NOMO-1 (cell line): ENCODE data around the gene RIMKLB.

Experiments
- DNase-seq, 2 experiments: peaks; one replicate each; lab custom pipeline; 2025; ENCODE audit not compliant: unreplicated experiment in 2 of 2; lab: John Stamatoyannopoulos, UW

The RIMKLB gene

DNA sequence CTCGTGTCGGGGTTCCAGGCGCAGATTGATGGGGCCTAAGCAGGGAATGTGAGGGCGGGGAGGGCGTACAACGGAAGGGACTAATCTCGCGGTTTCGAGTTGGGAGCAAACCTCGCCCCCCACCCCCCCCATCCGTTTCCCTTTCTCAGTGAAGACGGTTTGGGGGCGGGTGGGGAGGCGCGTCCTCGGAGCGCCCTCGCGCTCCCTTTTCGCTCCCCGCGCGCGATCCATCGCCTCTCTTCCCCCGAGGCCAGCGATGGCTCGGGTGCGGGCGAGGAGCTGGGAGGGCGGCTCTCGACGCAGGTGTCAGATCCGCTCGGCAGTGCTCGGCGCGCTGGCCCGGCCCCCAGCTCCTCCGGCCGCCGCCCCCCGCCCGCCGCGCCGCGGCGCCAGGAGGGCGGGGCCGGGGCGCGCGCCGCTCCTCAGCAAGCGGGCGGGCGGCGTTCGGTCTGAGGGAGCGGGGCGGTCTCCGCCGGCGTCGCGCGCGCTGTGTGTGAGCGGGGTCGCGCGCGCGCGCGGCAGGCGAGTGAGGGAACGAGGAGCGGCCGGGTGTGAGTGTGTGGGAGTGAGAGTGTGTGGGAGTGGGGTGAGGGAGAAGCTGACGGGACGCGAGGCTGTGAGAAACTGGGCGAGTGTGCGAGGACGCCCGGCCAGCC is at the start of gene RIMKLB:
Gene RIMKLB, plus strand, starts transcription at position 516 of the 656 bp plus-strand sequence. CDS start 15,876 bp downstream, outside the sequence.
- peak; percentile 55 to 71 for DNase-seq

DNA sequence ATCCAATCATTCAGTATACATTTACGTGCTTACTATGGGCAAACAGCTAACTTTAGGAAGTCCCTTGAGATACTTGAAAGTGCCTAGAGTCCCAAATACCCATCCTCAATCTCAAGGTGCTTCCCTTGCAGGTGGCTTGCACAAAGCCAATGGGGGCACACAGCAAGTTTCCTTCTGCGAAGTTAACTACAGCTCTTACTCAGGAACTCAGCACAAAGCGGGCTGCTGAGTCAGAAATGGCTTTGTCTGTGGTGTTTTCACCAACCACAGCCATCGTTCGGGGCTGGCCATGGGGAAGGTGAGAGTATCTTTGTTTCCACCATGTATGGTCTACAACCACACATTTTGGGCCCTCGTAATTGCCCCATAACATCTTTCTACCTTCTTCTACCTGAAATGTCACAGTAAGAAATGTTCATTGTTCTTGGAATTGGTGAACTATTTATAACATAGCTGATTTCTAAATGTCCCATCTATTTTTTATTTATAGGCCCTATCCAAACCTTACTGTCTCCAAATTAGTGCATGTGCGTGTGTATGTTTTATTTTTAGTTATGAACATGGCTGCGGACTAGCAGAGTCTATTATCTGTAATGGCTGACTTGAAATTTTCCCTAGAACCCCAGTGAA is 49.1 kb upstream of the RIMKLB start:
- no peak for DNase-seq

GRCh38 chr12:8655421-8655820 is 42.4 kb upstream of the RIMKLB start:
- DNase-seq = no peak

DNA sequence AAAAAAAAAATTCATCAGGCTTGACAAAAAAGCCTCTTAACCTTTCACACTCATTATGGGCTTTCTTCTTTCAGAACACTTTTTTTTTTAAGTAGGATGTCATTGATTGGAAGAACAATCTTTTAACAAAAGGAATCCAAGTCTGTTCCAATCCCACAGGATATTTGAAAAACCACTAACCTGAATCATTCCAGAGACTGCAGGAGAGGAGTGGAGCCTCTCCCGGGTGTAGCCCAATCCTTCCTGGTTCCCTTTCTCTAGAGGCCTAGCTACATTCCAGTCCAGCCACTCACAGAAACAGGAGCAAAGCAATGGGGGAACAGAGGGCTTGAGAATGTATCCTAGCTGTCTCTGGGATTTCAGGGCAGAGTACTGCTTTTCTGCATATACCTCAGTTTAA is 39.4 kb upstream of the RIMKLB start:
- no peak for DNase-seq

- DNase-seq = no peak
These were observed 36.8 kb upstream of the RIMKLB start for GRCh38 chr12:8661016-8661415.

GRCh38 chr12:8661751-8662150 is 36.0 kb upstream of the RIMKLB start:
- no peak for DNase-seq

DNA sequence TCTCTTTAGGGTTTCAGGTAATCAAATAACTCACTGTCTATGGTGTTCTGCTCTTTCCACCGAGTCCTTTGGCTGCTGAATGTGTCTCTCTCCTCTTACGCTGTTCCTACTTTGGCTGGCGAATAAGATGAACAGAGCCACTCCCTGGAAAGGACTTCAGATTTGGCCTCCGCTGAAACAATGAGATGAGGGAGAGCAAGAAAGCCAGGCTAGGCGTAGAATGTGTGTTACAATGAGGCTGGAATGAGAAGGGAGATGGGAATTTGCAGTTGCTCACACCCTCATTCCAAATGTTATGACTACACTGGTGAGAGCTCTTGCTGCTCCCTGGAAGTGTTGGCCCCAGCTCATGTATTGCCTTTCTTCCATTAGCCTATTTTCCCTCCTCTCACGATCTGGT is 35.2 kb upstream of the RIMKLB start, which contains the start of gene MFAP5:
Gene MFAP5, minus strand, starts transcription at position 234 of the 400 bp plus-strand sequence. CDS start 722 bp downstream, outside the sequence.
- DNase-seq = no peak

- no peak for DNase-seq
These were observed 33.4 kb upstream of the RIMKLB start for GRCh38 chr12:8664228-8664913.

DNA sequence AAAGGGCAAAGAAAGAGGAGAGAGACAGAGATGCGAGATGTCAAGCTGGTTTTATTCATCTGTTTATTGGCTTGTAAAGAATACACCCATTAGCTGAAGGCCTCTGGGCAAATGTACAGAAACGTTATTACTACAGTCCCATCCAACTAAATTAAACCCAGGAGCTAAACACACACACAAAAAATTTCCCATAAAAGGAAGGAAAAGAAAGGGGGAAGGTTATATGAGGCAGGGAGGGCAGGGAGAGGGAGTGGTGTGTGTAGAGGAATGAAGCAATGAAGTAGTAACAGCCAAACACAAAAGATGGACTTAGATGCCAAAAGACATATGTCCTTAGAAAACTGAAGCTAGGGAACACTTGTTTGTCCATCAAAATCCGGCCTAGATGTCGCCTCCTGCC is 32.0 kb upstream of the RIMKLB start:
- DNase-seq = no peak

DNA sequence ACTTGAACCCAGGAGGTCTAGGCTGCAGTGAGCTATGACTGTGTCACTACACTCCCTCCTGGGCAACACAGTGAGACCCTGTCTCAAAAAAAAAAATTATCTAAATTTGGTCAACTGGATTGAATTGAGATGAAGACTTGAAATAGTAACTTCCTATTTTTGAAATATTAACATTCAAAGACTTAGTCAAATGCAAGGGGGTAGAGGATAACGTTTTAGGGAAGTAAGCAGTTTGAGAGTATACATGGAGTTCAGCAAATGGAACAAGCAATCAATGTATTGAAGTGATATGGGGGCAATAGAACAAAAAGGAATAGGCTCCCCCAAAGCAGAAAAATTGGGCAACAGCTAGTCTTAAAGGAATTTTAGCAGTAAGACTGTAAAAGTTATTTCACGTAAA is 30.5 kb upstream of the RIMKLB start:
- peak; percentile 58 to 82 for DNase-seq

GRCh38 chr12:8668441-8668840 is 29.4 kb upstream of the RIMKLB start:
- DNase-seq = no peak

- no peak for DNase-seq
These were observed 25.4 kb upstream of the RIMKLB start for GRCh38 chr12:8672381-8672780.

GRCh38 chr12:8675591-8676036 is 22.2 kb upstream of the RIMKLB start:
- DNase-seq = peak in 1 of 2 experiments; percentile 69

- DNase-seq = no peak
These were observed 21.1 kb upstream of the RIMKLB start for GRCh38 chr12:8676651-8677050.

GRCh38 chr12:8677362-8677761 is 20.4 kb upstream of the RIMKLB start:
- DNase-seq = no peak

DNA sequence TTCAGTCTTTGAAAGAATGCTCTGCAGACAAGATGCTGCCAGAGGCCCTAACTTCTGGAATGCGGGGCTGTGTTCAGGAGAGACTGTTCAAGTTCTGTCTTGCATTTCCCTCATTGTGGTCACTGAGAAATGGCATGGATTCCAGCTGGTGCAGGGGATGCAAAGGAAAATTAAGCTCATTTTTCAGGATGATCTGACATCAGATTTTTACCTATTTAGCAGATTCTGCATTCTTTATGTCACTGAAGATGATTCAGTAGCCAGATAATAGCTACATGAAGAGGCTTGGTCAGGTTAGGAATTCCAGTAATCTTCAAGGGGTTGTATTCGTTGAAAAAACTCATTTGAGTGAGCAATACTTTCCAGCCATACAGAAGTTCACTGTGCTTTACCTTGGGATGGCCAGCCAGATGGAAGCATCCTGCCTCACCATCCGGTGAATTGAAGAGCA is 19.1 kb upstream of the RIMKLB start:
- DNase-seq = no peak

GRCh38 chr12:8680533-8680932 is 17.3 kb upstream of the RIMKLB start:
- no peak for DNase-seq

DNA sequence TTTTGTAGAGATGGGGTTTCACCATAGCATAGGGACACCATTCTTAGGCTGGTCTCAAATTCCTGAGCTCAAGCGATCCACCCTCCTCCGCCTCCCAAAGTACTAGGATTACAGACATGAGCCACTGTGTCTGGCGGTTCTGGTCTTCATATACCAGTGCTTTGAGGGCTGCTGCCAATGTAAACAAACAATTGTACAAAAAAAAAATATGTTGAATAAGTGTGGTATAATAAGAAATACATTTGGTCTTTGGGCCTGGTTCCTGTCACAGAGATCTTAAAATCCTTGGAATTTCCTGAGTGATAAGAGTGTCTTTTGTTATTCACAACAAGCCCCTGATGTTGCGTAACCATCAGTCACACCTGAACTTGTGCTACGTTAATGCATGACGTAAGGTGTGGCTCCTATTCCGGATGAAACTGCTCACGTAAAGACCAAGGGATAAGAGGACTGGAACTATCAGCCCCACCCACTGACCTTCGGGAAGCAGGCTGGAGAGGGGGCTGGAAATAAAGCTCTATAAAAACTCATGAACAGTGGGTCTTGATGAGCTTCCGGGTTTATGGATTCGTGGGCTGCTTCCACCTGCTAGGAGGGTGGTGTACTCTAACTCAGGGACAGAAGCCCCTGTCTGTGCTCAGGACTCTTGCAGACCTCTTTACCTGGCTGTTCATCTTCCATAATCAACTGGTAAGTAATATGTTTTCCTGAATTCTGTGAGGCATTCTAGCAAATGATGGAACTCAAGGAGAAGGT is 16.5 kb upstream of the RIMKLB start:
- DNase-seq = no peak

- DNase-seq = no peak
These were observed 12.7 kb upstream of the RIMKLB start for GRCh38 chr12:8685051-8685450.

- peak; percentile 17 to 56 for DNase-seq
These were observed 9.8 kb upstream of the RIMKLB start for GRCh38 chr12:8687846-8688601.
